VCaP (cell line): ENCODE results near the gene ALCAM.

Experiments
- H3K27ac ChIP-seq: fragments of 450-650 bp; 2 replicates; pipeline ENCODE4 v1.5.1; 2017
- CTCF ChIP-seq: fragments of 450-650 bp; conservative IDR thresholded peaks from 2 replicates; pipeline ENCODE4 v1.5.1; 2017; ENCODE audit warnings: mild to moderate bottlenecking, moderate library complexity

Gene ALCAM

GRCh38 chr3:105394177-105394576 lies 27.5 kb downstream of the ALCAM start:
- TF ChIP-seq CTCF = no peak
- H3K27ac ChIP-seq = no peak overlapping the region

GRCh38 chr3:105397974-105398373 lies 31.3 kb downstream of the ALCAM start:
- no peak overlapping the region for H3K27ac ChIP-seq
- TF ChIP-seq CTCF = no peak

- no peak overlapping the region for H3K27ac ChIP-seq
- TF ChIP-seq CTCF = no peak
These were observed 31.7 kb downstream of the ALCAM start for GRCh38 chr3:105398437-105398836.

GRCh38 chr3:105399062-105399461 lies 32.4 kb downstream of the ALCAM start:
- no peak overlapping the region for H3K27ac ChIP-seq
- no peak for TF ChIP-seq CTCF

GRCh38 chr3:105399611-105400010 lies 32.9 kb downstream of the ALCAM start:
- no peak for TF ChIP-seq CTCF
- no peak overlapping the region for H3K27ac ChIP-seq

GRCh38 chr3:105401254-105401653 lies 34.5 kb downstream of the ALCAM start:
- no peak for TF ChIP-seq CTCF
- H3K27ac ChIP-seq = no peak overlapping the region

GRCh38 chr3:105401691-105402149 lies 35.0 kb downstream of the ALCAM start:
- no peak overlapping the region for H3K27ac ChIP-seq
- no peak for TF ChIP-seq CTCF
